ENCODE results near the gene GADD45G. TPM values are rescaled to one million over a fixed set of nuclear protein-coding genes. Genes with fewer than 3 reads are reported as not detected.

Gene GADD45G
- total and polyA plus RNA-seq, 2 of the 4 experiments (the other 2 are of a cell fraction) = 0.15 TPM; not detected in 1

DNA sequence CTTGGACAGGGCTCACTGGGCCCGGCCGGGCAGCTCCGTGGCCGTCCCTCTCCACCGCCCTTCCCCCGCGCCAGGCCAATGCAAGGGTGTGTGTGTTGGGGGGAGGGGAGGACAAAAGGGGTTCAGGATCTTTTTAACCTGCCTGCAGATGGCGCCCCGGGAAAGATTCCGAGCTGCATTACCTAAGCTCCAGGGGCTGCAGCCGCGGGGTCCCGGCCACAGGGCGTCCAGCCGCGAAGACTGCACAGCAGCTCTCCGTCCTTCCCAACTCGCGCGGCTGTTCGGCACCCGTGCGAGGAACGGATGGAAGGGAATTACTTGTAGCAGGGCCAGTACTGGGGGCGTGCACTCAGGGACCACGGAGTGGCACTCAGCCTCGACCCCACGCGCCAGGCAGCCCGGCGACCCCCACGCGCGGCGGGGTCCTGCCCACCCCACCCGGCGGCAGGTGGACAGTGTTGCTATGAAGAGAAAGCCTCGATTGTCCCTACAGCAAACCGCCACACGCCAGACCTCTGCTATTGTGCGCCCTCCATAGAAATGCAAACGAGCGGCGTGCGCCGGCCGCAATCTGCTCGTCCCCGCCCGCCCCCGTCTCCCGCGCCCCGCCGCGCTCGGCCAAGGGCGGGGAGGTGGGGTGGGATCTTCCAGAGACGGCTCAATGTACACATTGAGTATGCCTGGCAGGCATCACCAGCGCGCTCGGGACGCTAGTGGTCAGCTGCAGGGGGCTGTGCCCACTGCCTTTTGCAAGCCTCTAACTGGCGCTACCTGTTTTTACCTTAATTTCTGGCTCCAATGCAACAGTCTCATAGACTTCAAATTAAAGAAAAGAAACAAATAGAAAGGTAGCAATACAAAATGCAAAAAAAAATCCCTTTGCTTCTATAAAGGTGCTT lies 796 bp upstream of the GADD45G start:
- H3K27ac ChIP-seq (ENCODE audit: insufficient read depth, low read length) = no peak overlapping the region
- POLR2A ChIA-PET (ENCODE audit: unreplicated experiment) = no interaction called here
- no peak overlapping the region for H2AK9ac ChIP-seq (replicated peaks; ENCODE audit: low read depth, low read length, poor library complexity)
- H3K9me1 ChIP-seq (ENCODE audit: insufficient read depth, low read length) = no peaks in the 10 kb centered on the region; the same call in 1 of the 2 replicates
- TF ChIP-seq, protein P1, sequence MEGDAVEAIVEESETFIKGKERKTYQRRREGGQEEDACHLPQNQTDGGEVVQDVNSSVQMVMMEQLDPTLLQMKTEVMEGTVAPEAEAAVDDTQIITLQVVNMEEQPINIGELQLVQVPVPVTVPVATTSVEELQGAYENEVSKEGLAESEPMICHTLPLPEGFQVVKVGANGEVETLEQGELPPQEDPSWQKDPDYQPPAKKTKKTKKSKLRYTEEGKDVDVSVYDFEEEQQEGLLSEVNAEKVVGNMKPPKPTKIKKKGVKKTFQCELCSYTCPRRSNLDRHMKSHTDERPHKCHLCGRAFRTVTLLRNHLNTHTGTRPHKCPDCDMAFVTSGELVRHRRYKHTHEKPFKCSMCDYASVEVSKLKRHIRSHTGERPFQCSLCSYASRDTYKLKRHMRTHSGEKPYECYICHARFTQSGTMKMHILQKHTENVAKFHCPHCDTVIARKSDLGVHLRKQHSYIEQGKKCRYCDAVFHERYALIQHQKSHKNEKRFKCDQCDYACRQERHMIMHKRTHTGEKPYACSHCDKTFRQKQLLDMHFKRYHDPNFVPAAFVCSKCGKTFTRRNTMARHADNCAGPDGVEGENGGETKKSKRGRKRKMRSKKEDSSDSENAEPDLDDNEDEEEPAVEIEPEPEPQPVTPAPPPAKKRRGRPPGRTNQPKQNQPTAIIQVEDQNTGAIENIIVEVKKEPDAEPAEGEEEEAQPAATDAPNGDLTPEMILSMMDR (conservative IDR thresholded peaks at IDR 0.05; ENCODE audit: low read depth, low read length) = peak; percentile 28; the same call in 1 of the 2 replicates
- no peak for TF ChIP-seq FOS (IDR thresholded peaks at IDR 0.05; ENCODE audit: low read depth, low read length)
- DNase-seq = peak; percentile 11
- H4K91ac ChIP-seq (ENCODE audit: insufficient read depth, low read depth, low read length) = no peak overlapping the region
- H3K56ac ChIP-seq (ENCODE audit: extremely low read depth, insufficient read depth, low read length) = no peak overlapping the region
- no peak overlapping the region for H3K14ac ChIP-seq (replicated peaks; ENCODE audit: low read depth, low read length)
- no peak overlapping the region for H3K9ac ChIP-seq (ENCODE audit: low read depth, low read length)
- no peak overlapping the region for H2BK20ac ChIP-seq (ENCODE audit: low read depth, low read length)
- H3K23ac ChIP-seq (ENCODE audit: low read depth, low read length) = no peak overlapping the region
- H3K9me3 ChIP-seq (ENCODE audit: control insufficient read depth, insufficient read depth, low read length) = no peaks in the 10 kb centered on the region
- no TSS peak for BruUV-seq (replicated peaks)
- H4K20me1 ChIP-seq (ENCODE audit: insufficient read depth, low read length) = no peaks in the 10 kb centered on the region
- H3K27me3 ChIP-seq (ENCODE audit: control insufficient read depth, insufficient read depth, low read length) = peaks cover 30% of the 10 kb centered on the region
- dilution Hi-C loops (cut with HindIII; ENCODE audit: low sequenced_read_pairs, unreplicated experiment) = no loop called here
- no peak overlapping the region for H4K8ac ChIP-seq (ENCODE audit: low read depth in 2 of 2, low read length in 2 of 2)
- H3K4me3 ChIP-seq (ENCODE audit: insufficient read depth, low read depth, low read length) = no peak overlapping the region; the same call in 1 of the 2 replicates
- peak; percentile 7; the same call in 1 of the 2 replicates for ATAC-seq (ENCODE audit: low read depth)
- H3K18ac ChIP-seq (ENCODE audit: low read depth, low read length) = no peak overlapping the region
- CTCF ChIA-PET = interaction anchor here (0.7 to 1.9 kb wide), 5 partner anchors 12 to 503 kb away, joined by 3 to 11 read pairs (median 7); no protein-coding TSS in a partner anchor
- peaks cover 5% of the 10 kb centered on the region for H3K4me1 ChIP-seq (ENCODE audit: control insufficient read depth, insufficient read depth, low read length)
- no peak overlapping the region for H4K5ac ChIP-seq (ENCODE audit: low read depth, low read length)
- 3% methylated on average over 17 of the region's 64 CpGs; no CpG with 5 or more reads in 1 of the 2 experiments for WGBS, 2 experiments (ENCODE audit: extremely low coverage in 2 of 2, insufficient read length in 1 of 2)
- no peak overlapping the region for H2BK15ac ChIP-seq (ENCODE audit: low read depth, low read length)
- no peak overlapping the region for H2AK5ac ChIP-seq (ENCODE audit: low read depth, low read length)
- no peak overlapping the region for H3K4ac ChIP-seq (ENCODE audit: low read depth, low read length)
- intact Hi-C loops (cut with micrococcal nuclease) = loop anchor here (1.0 kb wide), 1 partner anchor 498 kb away; no protein-coding TSS in a partner anchor
- no peak overlapping the region for H2BK5ac ChIP-seq (ENCODE audit: low read depth, low read length, poor library complexity, severe bottlenecking)
- H3K36me3 ChIP-seq (ENCODE audit: control insufficient read depth, insufficient read depth, low read length) = no peaks in the 10 kb centered on the region
- H3K79me1 ChIP-seq (ENCODE audit: low read depth in 1 of 2, low read length in 2 of 2) = no peaks in the 10 kb centered on the region
- peak overlapping the region; percentile 28 for H2AFZ ChIP-seq (replicated peaks; ENCODE audit: low read length, poor library complexity)
- H2BK120ac ChIP-seq (ENCODE audit: low read depth, low read length) = no peak overlapping the region
- in situ Hi-C loops (cut with MboI; ENCODE audit: low sequenced_read_pairs) = loop anchor here (5.0 kb wide), 1 partner anchor 498 kb away; no protein-coding TSS in a partner anchor
- H3K4me2 ChIP-seq (ENCODE audit: low read depth, low read length) = peak overlapping the region; percentile 94
